ENCODE data around the gene FAF2.

FAF2 gene

DNA sequence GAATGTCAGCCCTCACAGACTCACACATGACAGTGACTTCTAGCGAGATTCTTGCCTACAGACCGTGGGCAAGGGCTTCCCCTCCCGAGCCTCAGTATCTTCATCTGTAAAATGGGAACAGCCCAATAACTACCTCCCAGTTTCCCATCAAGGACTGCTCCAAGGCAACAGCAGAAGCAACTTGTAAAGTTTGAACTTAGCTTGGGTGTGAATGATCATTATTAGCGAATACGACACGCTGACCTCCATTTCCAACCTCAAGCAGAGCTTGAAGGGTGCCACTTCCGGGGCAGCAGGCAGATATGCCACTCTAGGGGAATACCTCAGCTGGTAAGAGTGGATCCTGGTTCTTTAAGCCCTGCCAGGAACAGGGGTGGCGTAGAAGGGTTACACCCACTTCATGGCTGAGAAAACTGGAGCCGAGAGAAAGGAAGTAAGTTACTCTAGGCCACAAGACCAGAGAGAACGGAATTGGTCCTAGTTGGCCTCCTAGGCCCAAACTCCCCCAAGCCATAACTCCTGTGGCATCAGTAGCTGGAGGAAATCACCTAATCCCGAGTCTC lies 87.0 kb downstream of the FAF2 start:
- Histone ChIP-seq H3K9ac (ENCODE audit: low read depth, low read length) (peak overlapping the region; percentile 98), H3K4me3 (ENCODE audit: low read depth in 1 of 2, low read length in 2 of 2) (peak overlapping the region; percentile 62 to 95; a peak in 3 of 4 replicates), H3K4me1 (ENCODE audit: insufficient read depth, low read length) (peaks cover 48% of the 10 kb centered on the region)

GRCh38 chr5:176535664-176536131 lies 87.5 kb downstream of the FAF2 start:
- no peak for ATAC-seq (ENCODE audit: insufficient read depth, low read depth)

More for the DNA sequence above, 87.0 kb downstream of the FAF2 start:
- H3K4me2 ChIP-seq (ENCODE audit: insufficient read depth, low read length), result peak overlapping the region; percentile 65
- no peaks in the 10 kb centered on the region for H3K27me3 ChIP-seq (ENCODE audit: insufficient read depth, low read length, poor library complexity)
- ATAC-seq (ENCODE audit: insufficient read depth, low read depth), result no peak
- H4K20me1 ChIP-seq (ENCODE audit: insufficient read depth, low read length), result peaks cover 47% of the 10 kb centered on the region
- peaks cover 59% of the 10 kb centered on the region for H3K79me2 ChIP-seq (ENCODE audit: insufficient read depth, low read length)
- H3K36me3 ChIP-seq (ENCODE audit: insufficient read depth, low read length), result peaks cover 48% of the 10 kb centered on the region
- H2AFZ ChIP-seq (ENCODE audit: low read depth, low read length), result peak overlapping the region; percentile 46; the same call in 1 of the 2 replicates
- TF ChIP-seq CTCF (IDR thresholded peaks at IDR 0.05; ENCODE audit: borderline replicate concordance, extremely low read depth, low read length, poor library complexity, severe bottlenecking), result no peak
- no peak for TF ChIP-seq EZH2 (IDR thresholded peaks at IDR 0.05; ENCODE audit: borderline replicate concordance, low read depth, low read length, severe bottlenecking)
- no peaks in the 10 kb centered on the region for H3K9me3 ChIP-seq (ENCODE audit: insufficient read depth, low read length, severe bottlenecking)
- peak; percentile 70 for DNase-seq
- peak overlapping the region; percentile 87 for H3K27ac ChIP-seq (ENCODE audit: low read length)

GRCh38 chr5:176536132-176536901 lies 88.1 kb downstream of the FAF2 start:
- Histone ChIP-seq H4K20me1 (ENCODE audit: insufficient read depth, low read length) (peaks cover 39% of the 10 kb centered on the region), H3K36me3 (ENCODE audit: insufficient read depth, low read length) (peaks cover 37% of the 10 kb centered on the region), H3K79me2 (ENCODE audit: insufficient read depth, low read length) (peaks cover 55% of the 10 kb centered on the region), H3K4me2 (ENCODE audit: insufficient read depth, low read length) (peak overlapping the region; percentile 65), H3K27ac (ENCODE audit: low read length) (peak overlapping the region; percentile 87), H2AFZ (ENCODE audit: low read depth, low read length) (peak overlapping the region; percentile 46; the same call in 1 of the 2 replicates), H3K9ac (ENCODE audit: low read depth, low read length) (peak overlapping the region; percentile 98), H3K27me3 (ENCODE audit: insufficient read depth, low read length, poor library complexity) (no peaks in the 10 kb centered on the region), H3K4me3 (ENCODE audit: low read depth in 1 of 2, low read length in 2 of 2) (peak overlapping the region; percentile 62 to 95), H3K4me1 (ENCODE audit: insufficient read depth, low read length) (peaks cover 55% of the 10 kb centered on the region), H3K9me3 (ENCODE audit: insufficient read depth, low read length, severe bottlenecking) (no peaks in the 10 kb centered on the region)
- peak; percentile 93 for DNase-seq
- TF ChIP-seq EZH2 (IDR thresholded peaks at IDR 0.05; ENCODE audit: borderline replicate concordance, low read depth, low read length, severe bottlenecking), result no peak
- TF ChIP-seq CTCF (IDR thresholded peaks at IDR 0.05; ENCODE audit: borderline replicate concordance, extremely low read depth, low read length, poor library complexity, severe bottlenecking), result no peak
- ATAC-seq (ENCODE audit: insufficient read depth, low read depth), result peak; percentile 44

More at GRCh38 chr5:176535664-176536131, 87.5 kb downstream of the FAF2 start:
- Histone ChIP-seq H3K79me2 (ENCODE audit: insufficient read depth, low read length) (peaks cover 59% of the 10 kb centered on the region), H3K9ac (ENCODE audit: low read depth, low read length) (peak overlapping the region; percentile 98), H3K4me2 (ENCODE audit: insufficient read depth, low read length) (peak overlapping the region; percentile 65), H3K27ac (ENCODE audit: low read length) (peak overlapping the region; percentile 87), H3K4me3 (ENCODE audit: low read depth in 1 of 2, low read length in 2 of 2) (peak overlapping the region; percentile 62 to 95), H3K36me3 (ENCODE audit: insufficient read depth, low read length) (peaks cover 43% of the 10 kb centered on the region), H3K4me1 (ENCODE audit: insufficient read depth, low read length) (peaks cover 49% of the 10 kb centered on the region), H2AFZ (ENCODE audit: low read depth, low read length) (peak overlapping the region; percentile 46; the same call in 1 of the 2 replicates), H3K9me3 (ENCODE audit: insufficient read depth, low read length, severe bottlenecking) (no peaks in the 10 kb centered on the region), H3K27me3 (ENCODE audit: insufficient read depth, low read length, poor library complexity) (no peaks in the 10 kb centered on the region), H4K20me1 (ENCODE audit: insufficient read depth, low read length) (peaks cover 43% of the 10 kb centered on the region)
- peak; percentile 37 for DNase-seq
- TF ChIP-seq CTCF (IDR thresholded peaks at IDR 0.05; ENCODE audit: borderline replicate concordance, extremely low read depth, low read length, poor library complexity, severe bottlenecking), result no peak
- TF ChIP-seq EZH2 (IDR thresholded peaks at IDR 0.05; ENCODE audit: borderline replicate concordance, low read depth, low read length, severe bottlenecking), result no peak
